ENCODE results near the gene CHD1L.

DNA sequence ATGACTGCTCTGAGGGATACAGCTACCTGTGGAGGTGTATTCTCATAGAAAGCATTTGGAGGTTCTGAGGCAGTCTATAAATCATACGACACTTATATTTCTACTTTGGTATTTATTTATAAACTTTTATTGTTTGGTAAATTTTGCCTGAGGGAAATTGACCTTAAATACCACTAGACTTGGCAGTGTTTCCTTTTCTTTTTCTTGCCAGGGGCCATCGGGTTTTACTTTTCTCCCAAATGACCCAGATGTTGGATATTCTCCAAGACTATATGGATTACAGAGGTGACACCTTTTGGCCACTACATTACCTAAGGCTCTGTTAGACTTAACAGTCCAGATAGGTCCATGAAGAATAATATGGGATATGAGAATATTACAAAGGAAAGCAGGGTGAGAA is 28.2 kb downstream of the CHD1L start:
- TF ChIP-seq FOXA1 (IDR thresholded peaks at IDR 0.05) (no peak), TAF1 (conservative IDR thresholded peaks at IDR 0.05) (no peak), GABPA (IDR thresholded peaks at IDR 0.05 in 1 of 2, conservative IDR thresholded peaks at IDR 0.05 in 1 of 2) (no peak)
- TF ChIP-seq, protein P1, sequence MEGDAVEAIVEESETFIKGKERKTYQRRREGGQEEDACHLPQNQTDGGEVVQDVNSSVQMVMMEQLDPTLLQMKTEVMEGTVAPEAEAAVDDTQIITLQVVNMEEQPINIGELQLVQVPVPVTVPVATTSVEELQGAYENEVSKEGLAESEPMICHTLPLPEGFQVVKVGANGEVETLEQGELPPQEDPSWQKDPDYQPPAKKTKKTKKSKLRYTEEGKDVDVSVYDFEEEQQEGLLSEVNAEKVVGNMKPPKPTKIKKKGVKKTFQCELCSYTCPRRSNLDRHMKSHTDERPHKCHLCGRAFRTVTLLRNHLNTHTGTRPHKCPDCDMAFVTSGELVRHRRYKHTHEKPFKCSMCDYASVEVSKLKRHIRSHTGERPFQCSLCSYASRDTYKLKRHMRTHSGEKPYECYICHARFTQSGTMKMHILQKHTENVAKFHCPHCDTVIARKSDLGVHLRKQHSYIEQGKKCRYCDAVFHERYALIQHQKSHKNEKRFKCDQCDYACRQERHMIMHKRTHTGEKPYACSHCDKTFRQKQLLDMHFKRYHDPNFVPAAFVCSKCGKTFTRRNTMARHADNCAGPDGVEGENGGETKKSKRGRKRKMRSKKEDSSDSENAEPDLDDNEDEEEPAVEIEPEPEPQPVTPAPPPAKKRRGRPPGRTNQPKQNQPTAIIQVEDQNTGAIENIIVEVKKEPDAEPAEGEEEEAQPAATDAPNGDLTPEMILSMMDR (IDR thresholded peaks at IDR 0.05; ENCODE audit: low read depth, low read length, missing input control), result no peak

All from liver (tissue), 3 donors.